ENCODE measurements around the gene SIT1.

- peak; percentile 76 for TF ChIP-seq CTCF (IDR thresholded peaks at IDR 0.05; ENCODE audit: low read length)
- no peak for TF ChIP-seq EZH2 (IDR thresholded peaks at IDR 0.05; ENCODE audit: borderline replicate concordance, low read length)
These were observed 39.4 kb downstream of the SIT1 start for GRCh38 chr9:35611230-35611797.
